IPS-18c (cell line): ENCODE measurements around the gene CFAP54.
A peak's percentile ranks its signal among the peaks of the same experiment; 100 is the strongest.

Source experiments
- H3K4me3 ChIP-seq: 2 replicates; pipeline ENCODE4 v1.7.0; 2013; ENCODE audit warnings: low read depth, mild to moderate bottlenecking, low read length, moderate library complexity; ENCODE audit not compliant: insufficient read depth
- H3K9me3 ChIP-seq: one replicate; pipeline ENCODE4 v1.6.1; 2013; ENCODE audit warnings: mild to moderate bottlenecking, low read length, moderate library complexity; ENCODE audit not compliant: control insufficient read depth, insufficient read depth

Gene CFAP54

GRCh38 chr12:96872961-96873360 lies 383.6 kb downstream of the CFAP54 start:
- Histone ChIP-seq H3K4me3 (no peak overlapping the region), H3K9me3 (no peaks in the 10 kb centered on the region)

- H3K4me3 ChIP-seq, result no peak overlapping the region
- no peaks in the 10 kb centered on the region for H3K9me3 ChIP-seq
Observed at GRCh38 chr12:96874211-96874610, 384.8 kb downstream of the CFAP54 start.

- Histone ChIP-seq H3K9me3 (no peaks in the 10 kb centered on the region), H3K4me3 (no peak overlapping the region)
Observed at GRCh38 chr12:96876966-96877365, 387.6 kb downstream of the CFAP54 start.

- no peaks in the 10 kb centered on the region for H3K9me3 ChIP-seq
- H3K4me3 ChIP-seq, result no peak overlapping the region
Observed at GRCh38 chr12:96878704-96879103, 389.3 kb downstream of the CFAP54 start.

- no peak overlapping the region for H3K4me3 ChIP-seq
- no peaks in the 10 kb centered on the region for H3K9me3 ChIP-seq
Observed at GRCh38 chr12:96879301-96879700, 389.9 kb downstream of the CFAP54 start.

GRCh38 chr12:96880220-96880619 lies 390.8 kb downstream of the CFAP54 start:
- Histone ChIP-seq H3K9me3 (no peaks in the 10 kb centered on the region), H3K4me3 (no peak overlapping the region)

GRCh38 chr12:96881608-96882007 lies 392.2 kb downstream of the CFAP54 start:
- Histone ChIP-seq H3K9me3 (no peaks in the 10 kb centered on the region), H3K4me3 (no peak overlapping the region)

- Histone ChIP-seq H3K4me3 (no peak overlapping the region), H3K9me3 (no peaks in the 10 kb centered on the region)
Observed at GRCh38 chr12:96882862-96883261, 393.5 kb downstream of the CFAP54 start.

- no peaks in the 10 kb centered on the region for H3K9me3 ChIP-seq
- H3K4me3 ChIP-seq, result no peak overlapping the region
Observed at GRCh38 chr12:96883571-96883970, 394.2 kb downstream of the CFAP54 start.

GRCh38 chr12:96886998-96887677 lies 397.8 kb downstream of the CFAP54 start:
- Histone ChIP-seq H3K4me3 (no peak overlapping the region), H3K9me3 (no peaks in the 10 kb centered on the region)

- Histone ChIP-seq H3K9me3 (no peaks in the 10 kb centered on the region), H3K4me3 (no peak overlapping the region)
Observed at GRCh38 chr12:96889273-96889933, 400.0 kb downstream of the CFAP54 start.

GRCh38 chr12:96890331-96890730 lies 401.0 kb downstream of the CFAP54 start:
- no peaks in the 10 kb centered on the region for H3K9me3 ChIP-seq
- no peak overlapping the region for H3K4me3 ChIP-seq

GRCh38 chr12:96892104-96892503 lies 402.7 kb downstream of the CFAP54 start:
- H3K9me3 ChIP-seq, result no peaks in the 10 kb centered on the region
- no peak overlapping the region for H3K4me3 ChIP-seq

GRCh38 chr12:96897421-96897820 lies 408.0 kb downstream of the CFAP54 start:
- H3K4me3 ChIP-seq, result no peak overlapping the region

GRCh38 chr12:96901175-96901574 lies 411.8 kb downstream of the CFAP54 start:
- Histone ChIP-seq H3K9me3 (no peaks in the 10 kb centered on the region), H3K4me3 (no peak overlapping the region)

More at GRCh38 chr12:96897421-96897820, 408.0 kb downstream of the CFAP54 start:
- H3K9me3 ChIP-seq, result no peaks in the 10 kb centered on the region

- H3K9me3 ChIP-seq, result no peaks in the 10 kb centered on the region
- H3K4me3 ChIP-seq, result no peak overlapping the region
Observed at GRCh38 chr12:96902076-96902475, 412.7 kb downstream of the CFAP54 start.

- no peaks in the 10 kb centered on the region for H3K9me3 ChIP-seq
- H3K4me3 ChIP-seq, result peak overlapping the region; percentile 65
Observed at GRCh38 chr12:96906498-96906848, 417.1 kb downstream of the CFAP54 start.

- Histone ChIP-seq H3K9me3 (no peaks in the 10 kb centered on the region), H3K4me3 (peak within 1 kb of the TSS; percentile 65)
Observed at GRCh38 chr12:96906849-96907670, 417.7 kb downstream of the CFAP54 start, which contains the start of gene NEDD1. Gene NEDD1 (plus strand): TSS chr12:96907257. CDS start chr12:96909760, 2,503 bp downstream.
